ENCODE results near the gene TEX55.
A peak's percentile ranks its signal among the peaks of the same experiment; 100 is the strongest.
"Not testable (repeated sequence)": the region's sequence is repeated elsewhere in the genome, so short reads cannot be mapped to it uniquely, and the experiment has no call there.

The TEX55 gene

GRCh38 chr3:119160361-119160760, 14.4 kb downstream of the TEX55 start:
- no peak for DNase-seq (ENCODE audit: low spot score)
- FAIRE-seq, result no peak

GRCh38 chr3:119160815-119161214, 14.8 kb downstream of the TEX55 start:
- DNase-seq (ENCODE audit: low spot score) (no peak), FAIRE-seq (no peak)

- DNase-seq (ENCODE audit: low spot score) (no peak), FAIRE-seq (no peak)
Observed at GRCh38 chr3:119161240-119161639, 15.3 kb downstream of the TEX55 start.

- not testable (repeated sequence) for FAIRE-seq; DNase-seq (ENCODE audit: low spot score)
Observed at GRCh38 chr3:119164745-119165144, 18.8 kb downstream of the TEX55 start.

- FAIRE-seq, result no peak
Observed at GRCh38 chr3:119170821-119171220, 24.9 kb downstream of the TEX55 start.

GRCh38 chr3:119173325-119173724, 27.4 kb downstream of the TEX55 start, which contains the start of gene UPK1B:
UPK1B (plus strand) TSS chr3:119173598; CDS start chr3:119186742, 13,144 bp downstream.
- FAIRE-seq (no peak), DNase-seq (ENCODE audit: low spot score) (peak; percentile 17)

More at GRCh38 chr3:119170821-119171220, 24.9 kb downstream of the TEX55 start:
- no peak for DNase-seq (ENCODE audit: low spot score)

GRCh38 chr3:119175872-119176756, 30.1 kb downstream of the TEX55 start:
- DNase-seq (ENCODE audit: low spot score) (no peak), FAIRE-seq (no peak)

- no peak for FAIRE-seq
- no peak for DNase-seq (ENCODE audit: low spot score)
Observed at GRCh38 chr3:119176778-119177177, 30.8 kb downstream of the TEX55 start.

- DNase-seq (ENCODE audit: low spot score), result no peak
- FAIRE-seq, result no peak
Observed at GRCh38 chr3:119177321-119177720, 31.4 kb downstream of the TEX55 start.

GRCh38 chr3:119181765-119182164, 35.8 kb downstream of the TEX55 start:
- FAIRE-seq, result no peak
- no peak for DNase-seq (ENCODE audit: low spot score)

GRCh38 chr3:119184111-119184510, 38.1 kb downstream of the TEX55 start:
- FAIRE-seq, result no peak

GRCh38 chr3:119184796-119185570, 39.0 kb downstream of the TEX55 start:
- FAIRE-seq (no peak), DNase-seq (ENCODE audit: low spot score) (no peak)

More at GRCh38 chr3:119184111-119184510, 38.1 kb downstream of the TEX55 start:
- DNase-seq (ENCODE audit: low spot score), result no peak

- no peak for FAIRE-seq
- no peak for DNase-seq (ENCODE audit: low spot score)
Observed at GRCh38 chr3:119187266-119187665, 41.3 kb downstream of the TEX55 start.

GRCh38 chr3:119191800-119192199, 45.8 kb downstream of the TEX55 start:
- no peak for FAIRE-seq
- DNase-seq (ENCODE audit: low spot score), result no peak

GRCh38 chr3:119194237-119195150, 48.5 kb downstream of the TEX55 start:
- DNase-seq (ENCODE audit: low spot score) (no peak), FAIRE-seq (no peak)

- DNase-seq (ENCODE audit: low spot score) (no peak), FAIRE-seq (no peak)
Observed at GRCh38 chr3:119195151-119195476, 49.1 kb downstream of the TEX55 start.

- FAIRE-seq, result no peak
- no peak for DNase-seq (ENCODE audit: low spot score)
Observed at GRCh38 chr3:119195911-119196310, 49.9 kb downstream of the TEX55 start.
